Measurements from ENCODE around the gene PKMYT1.

Gene PKMYT1

DNA sequence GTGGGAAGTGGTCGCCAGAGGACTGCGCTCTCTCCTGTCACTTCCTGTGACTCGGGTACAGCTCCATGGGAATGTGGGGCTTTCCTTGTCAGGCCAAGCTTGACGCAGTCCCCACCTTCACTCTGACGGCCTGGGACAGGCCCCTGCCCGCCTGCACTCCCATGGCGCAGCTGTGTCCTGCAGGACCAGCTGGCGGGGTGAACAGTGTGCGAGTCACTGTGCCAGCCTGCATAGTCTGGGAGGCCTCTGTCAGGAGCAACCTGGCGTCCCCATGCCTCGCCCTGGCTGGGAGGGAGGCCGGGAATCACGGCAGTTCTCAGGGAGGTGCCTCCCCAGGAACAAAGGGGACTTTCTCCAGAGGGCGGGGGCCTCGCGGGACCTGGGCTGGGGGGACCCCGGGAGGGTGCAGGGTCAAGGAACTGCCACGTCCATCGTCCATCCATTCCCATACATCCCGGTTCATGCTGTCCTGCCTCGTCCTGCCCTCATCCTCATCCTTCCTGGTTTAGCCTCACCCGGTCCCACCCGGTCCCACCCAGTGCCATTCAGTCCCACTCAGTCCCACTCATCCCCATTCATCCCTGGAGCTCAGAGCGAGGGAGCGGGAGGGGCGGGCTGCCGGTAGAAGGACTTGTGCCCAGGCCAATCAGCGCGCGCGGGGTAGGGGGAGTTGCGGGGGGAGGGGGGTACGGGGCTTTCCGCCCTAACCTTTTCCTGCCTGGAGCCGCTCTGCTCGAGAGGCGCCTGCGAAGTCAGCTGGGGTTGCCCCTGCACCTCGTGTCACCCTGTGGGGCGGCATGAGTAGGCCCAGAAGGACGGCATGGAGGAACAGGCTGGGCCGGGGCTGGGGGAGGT lies 55.1 kb downstream of the PKMYT1 start:
- H3K4me3 ChIP-seq (ENCODE audit: low read depth in 1 of 2, low read length in 1 of 2): no peak overlapping the region
- TF ChIP-seq, protein P1, sequence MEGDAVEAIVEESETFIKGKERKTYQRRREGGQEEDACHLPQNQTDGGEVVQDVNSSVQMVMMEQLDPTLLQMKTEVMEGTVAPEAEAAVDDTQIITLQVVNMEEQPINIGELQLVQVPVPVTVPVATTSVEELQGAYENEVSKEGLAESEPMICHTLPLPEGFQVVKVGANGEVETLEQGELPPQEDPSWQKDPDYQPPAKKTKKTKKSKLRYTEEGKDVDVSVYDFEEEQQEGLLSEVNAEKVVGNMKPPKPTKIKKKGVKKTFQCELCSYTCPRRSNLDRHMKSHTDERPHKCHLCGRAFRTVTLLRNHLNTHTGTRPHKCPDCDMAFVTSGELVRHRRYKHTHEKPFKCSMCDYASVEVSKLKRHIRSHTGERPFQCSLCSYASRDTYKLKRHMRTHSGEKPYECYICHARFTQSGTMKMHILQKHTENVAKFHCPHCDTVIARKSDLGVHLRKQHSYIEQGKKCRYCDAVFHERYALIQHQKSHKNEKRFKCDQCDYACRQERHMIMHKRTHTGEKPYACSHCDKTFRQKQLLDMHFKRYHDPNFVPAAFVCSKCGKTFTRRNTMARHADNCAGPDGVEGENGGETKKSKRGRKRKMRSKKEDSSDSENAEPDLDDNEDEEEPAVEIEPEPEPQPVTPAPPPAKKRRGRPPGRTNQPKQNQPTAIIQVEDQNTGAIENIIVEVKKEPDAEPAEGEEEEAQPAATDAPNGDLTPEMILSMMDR (IDR thresholded peaks at IDR 0.05): no peak
- H3K27ac ChIP-seq: no peak overlapping the region

DNA sequence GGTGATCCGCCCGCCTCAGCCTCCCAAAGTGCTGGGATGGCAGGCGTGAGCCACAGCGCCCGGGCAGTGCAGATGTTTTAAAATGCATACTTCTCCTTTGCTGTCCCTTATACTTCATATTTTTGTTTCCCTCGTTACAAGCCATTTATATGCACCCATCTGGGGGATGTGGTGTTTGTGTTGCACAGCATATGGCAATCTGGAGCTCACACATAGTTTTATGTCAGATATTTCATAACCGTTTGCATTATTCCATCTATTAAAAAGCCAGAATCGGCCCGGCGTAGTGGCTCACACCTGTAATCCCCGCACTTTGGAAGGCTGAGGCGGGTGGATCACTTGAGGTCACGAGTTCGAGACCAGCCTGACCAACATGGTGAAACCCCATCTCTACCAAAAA lies 56.8 kb downstream of the PKMYT1 start:
- no peak overlapping the region for H3K27ac ChIP-seq
- no peaks in the 10 kb centered on the region for H3K36me3 ChIP-seq
- TF ChIP-seq, protein P1 (IDR thresholded peaks at IDR 0.05): no peak
- no peak overlapping the region for H3K4me3 ChIP-seq (ENCODE audit: low read depth in 1 of 2, low read length in 1 of 2)
- peaks cover 11% of the 10 kb centered on the region in 2 experiments for H3K4me1 ChIP-seq (ENCODE audit: control insufficient read depth in 1 of 2, insufficient read depth in 1 of 2, low read depth in 1 of 2, low read length in 1 of 2)
- H3K27me3 ChIP-seq: no peaks in the 10 kb centered on the region
- H3K9me3 ChIP-seq: no peaks in the 10 kb centered on the region

More for the DNA sequence above, 55.1 kb downstream of the PKMYT1 start:
- Histone ChIP-seq H3K36me3 (no peaks in the 10 kb centered on the region), H3K4me1 (ENCODE audit: control insufficient read depth in 1 of 2, insufficient read depth in 1 of 2, low read depth in 1 of 2, low read length in 1 of 2) (peaks cover 8% of the 10 kb centered on the region in 2 experiments), H3K9me3 (no peaks in the 10 kb centered on the region), H3K27me3 (no peaks in the 10 kb centered on the region)

Data from neutrophil (primary cell).